HepG2 (cell line): ENCODE data around the gene OR51A7. TPM values are rescaled to one million over a fixed set of nuclear protein-coding genes. Genes with fewer than 3 reads are reported as not detected.

Experiments used
- ATAC-seq: fragments of 200-7000 bp; cut with Tn5 transposase; 3 replicates; pipeline ENCODE4 v1.9.1; 2020; ENCODE audit warnings: mild to moderate bottlenecking, moderate library complexity
- BruUV-seq: library from RNA; stranded (reverse); fragments of 400-500 nt; replicated peaks from 2 replicates; lab custom pipeline; 2021; lab: Mats Ljungman, UMichigan
- CTCF ChIA-PET: fragments of 300-600 bp; formaldehyde crosslinking; extraction: SDS; loops from one replicate; lab custom pipeline; 2021; ENCODE audit warnings: low total read pairs, inconsistent platforms, low intra/inter-chr PET ratio; lab: Yijun Ruan, JAX
- POLR2A ChIA-PET: fragments of 350-600 bp; sonication (Branson Sonifier 250); formaldehyde crosslinking; loops from one replicate; lab custom pipeline; 2020; ENCODE audit warnings: antibody characterized with exemption, inconsistent platforms; lab: Yijun Ruan, JAX
- DNase-seq: peaks from one replicate; pipeline ENCODE4 v3.0.0-alpha.2; 2015; ENCODE audit warnings: low spot score
- FAIRE-seq: peaks from 3 replicates; lab custom pipeline; 2011; peaks lifted over from hg19 to GRCh38; lab: Jason Lieb, UNC
- H2AFZ ChIP-seq: one replicate; pipeline ENCODE4 v1.6.1; 2011; ENCODE audit warnings: low read length, inconsistent platforms
- H3K27ac ChIP-seq: fragments of 300-600 bp; 3 replicates; pipeline ENCODE4 v1.8.0; 2011; ENCODE audit warnings: mixed run types, mild to moderate bottlenecking, mixed read lengths, low read length, inconsistent platforms; ENCODE audit not compliant: insufficient read depth; ENCODE audit errors: extremely low read length
- H3K27me3 ChIP-seq, 2 experiments: fragments of 200-600 bp in 1 of 2; 2 replicates in 1 of 2; 3 replicates in 1 of 2; pipeline versions ENCODE4 v1.6.0 to v1.8.0; 2011; ENCODE audit warnings: low read length in 2 of 2, mild to moderate bottlenecking in 2 of 2, moderate library complexity in 2 of 2, inconsistent platforms in 1 of 2; ENCODE audit not compliant: insufficient read depth in 2 of 2, control insufficient read depth in 1 of 2
- H3K36me3 ChIP-seq, 2 experiments: fragments of 200-600 bp in 1 of 2; replicated peaks in 1 of 2; 2 replicates in 1 of 2; 3 replicates in 1 of 2; pipeline versions ENCODE4 v1.5.1 to v1.8.0; 2011; ENCODE audit warnings: low read length in 2 of 2, inconsistent platforms in 1 of 2; ENCODE audit not compliant: insufficient read depth in 2 of 2, control insufficient read depth in 1 of 2
- H3K4me1 ChIP-seq: 2 replicates; pipeline ENCODE4 v1.5.1; 2012; ENCODE audit warnings: low read length, inconsistent platforms; ENCODE audit not compliant: insufficient read depth
- H3K4me2 ChIP-seq: 2 replicates; pipeline ENCODE4 v1.6.0; 2011; ENCODE audit warnings: low read depth, low read length, inconsistent platforms
- H3K4me3 ChIP-seq, 3 experiments: fragments of 200-600 bp in 1 of 3; sonication (generic), shearing (Covaris generic) in 1 of 3; replicated peaks in 1 of 3; 2 replicates each; pipeline ENCODE4 v1.5.1; 2011 to 2016; ENCODE audit warnings: low read length in 3 of 3, inconsistent platforms in 2 of 3, low read depth in 2 of 3, mild to moderate bottlenecking in 2 of 3, control low read depth in 1 of 3, mixed read lengths in 1 of 3; ENCODE audit not compliant: insufficient read depth in 1 of 3
- H3K79me2 ChIP-seq: one replicate; pipeline ENCODE4 v1.6.1; 2011; ENCODE audit warnings: low read length, inconsistent platforms; ENCODE audit not compliant: insufficient read depth
- H3K9ac ChIP-seq: 2 replicates; pipeline ENCODE4 v1.6.0; 2011; ENCODE audit warnings: mild to moderate bottlenecking, low read depth, low read length, inconsistent platforms; ENCODE audit not compliant: insufficient read depth
- H3K9me3 ChIP-seq: 2 replicates; pipeline ENCODE4 v1.5.1; 2012; ENCODE audit warnings: mild to moderate bottlenecking, low read length
- H4K20me1 ChIP-seq: 2 replicates; pipeline ENCODE4 v1.6.0; 2011; ENCODE audit warnings: inconsistent platforms, mild to moderate bottlenecking, low read length, moderate library complexity; ENCODE audit not compliant: insufficient read depth
- BRF2 ChIP-seq: sonication (generic); formaldehyde crosslinking; IDR thresholded peaks from 2 replicates; pipeline ENCODE4 v1.8.1; 2022; ENCODE audit warnings: mild to moderate bottlenecking, missing genetic modification reagents
- CCAR2 ChIP-seq: fragments of 200-400 bp; formaldehyde crosslinking; optimal IDR thresholded peaks from 2 replicates; pipeline ENCODE3; 2018; ENCODE audit warnings: low read depth, mild to moderate bottlenecking, low read length, moderate library complexity
- DRAP1 ChIP-seq: IDR thresholded peaks from 2 replicates; pipeline ENCODE4 v1.6.1; 2016; ENCODE audit warnings: missing genetic modification reagents, missing compliant biosample characterization
- EEA1 ChIP-seq: sonication (generic); formaldehyde crosslinking; IDR thresholded peaks from 2 replicates; pipeline ENCODE4 v1.5.1; 2020; ENCODE audit warnings: mild to moderate bottlenecking, missing genetic modification reagents, borderline replicate concordance
- GABPB1 ChIP-seq: IDR thresholded peaks from 2 replicates; pipeline ENCODE4 v1.6.1; 2016; ENCODE audit warnings: mild to moderate bottlenecking, missing genetic modification reagents, moderate library complexity, missing compliant biosample characterization
- ZNF234 ChIP-seq: sonication (generic); formaldehyde crosslinking; conservative IDR thresholded peaks from 2 replicates; pipeline ENCODE4 v1.5.1; 2020; ENCODE audit warnings: mild to moderate bottlenecking, missing genetic modification reagents
- ZNF318 ChIP-seq: sonication (generic); formaldehyde crosslinking; IDR thresholded peaks from 2 replicates; pipeline ENCODE4 v1.4.0; 2020; ENCODE audit warnings: mild to moderate bottlenecking, missing genetic modification reagents
- ZNF589 ChIP-seq: sonication (generic); formaldehyde crosslinking; conservative IDR thresholded peaks from 2 replicates; pipeline ENCODE4 v1.8.0; 2022; ENCODE audit warnings: mild to moderate bottlenecking, moderate library complexity, missing genetic modification reagents
- WGBS: methylation state at CpG from one replicate; pipeline ENCODE4 v1.1.6; 2017; ENCODE audit warnings: low lambda C conversion rate; 5-methylcytosine and 5-hydroxymethylcytosine counted together
- in situ Hi-C: cut with HindIII; loops from 2 replicates; pipeline ENCODE4 v1.10.0; 2017; ENCODE audit warnings: low pct_unique_long_range_greater_than_20kb; ENCODE audit not compliant: extremely low pct_ligation_motif_present
- intact Hi-C: fragments of 100-400 bp; cut with micrococcal nuclease; formaldehyde crosslinking; loops from one replicate; pipeline ENCODE4 v1.10.0; 2022; ENCODE audit not compliant: unreplicated experiment
- polyA plus RNA-seq, 8 experiments: library from polyadenylated mRNA; depleted of rRNA in 3 of 8; stranded (reverse) in 7 of 8; unstranded in 1 of 8; fragments of >200 nt; fragmentation: Illumina TruSeq in 4 of 8; extraction: Trizol in 4 of 8; gene quantifications; 2 replicates each; pipeline versions ENCODE4 v1.2.1 to v1.2.3, GENCODE V29; 2011 to 2016; ENCODE audit warnings: low read depth in 4 of 8, missing spikeins in 1 of 8, mixed read lengths in 1 of 8; ENCODE audit not compliant: insufficient read depth in 1 of 8
- total RNA-seq, 5 experiments: library from RNA; depleted of rRNA; stranded (reverse); fragments of >200 nt; fragmentation: Illumina TruSeq; extraction: Trizol; gene quantifications; 2 replicates each; pipeline ENCODE4 v1.2.3, GENCODE V29; 2016; ENCODE audit warnings: low read depth in 1 of 5
- TF ChIP-seq, protein P1 (sequence below): sonication (generic); formaldehyde crosslinking; IDR thresholded peaks from 2 replicates; pipeline ENCODE4 v1.5.0; 2020; ENCODE audit warnings: missing genetic modification reagents
- TF ChIP-seq, protein P2 (sequence below): sonication (generic); formaldehyde crosslinking; IDR thresholded peaks from 2 replicates; pipeline ENCODE4 v1.8.1; 2023; ENCODE audit warnings: missing genetic modification reagents, inconsistent platforms, borderline replicate concordance

OR51A7 gene
- total and polyA plus RNA-seq, 2 of the 13 experiments (the other 11 are each of a cell fraction or from before 2014, with no cell fraction given) = not detected

DNA sequence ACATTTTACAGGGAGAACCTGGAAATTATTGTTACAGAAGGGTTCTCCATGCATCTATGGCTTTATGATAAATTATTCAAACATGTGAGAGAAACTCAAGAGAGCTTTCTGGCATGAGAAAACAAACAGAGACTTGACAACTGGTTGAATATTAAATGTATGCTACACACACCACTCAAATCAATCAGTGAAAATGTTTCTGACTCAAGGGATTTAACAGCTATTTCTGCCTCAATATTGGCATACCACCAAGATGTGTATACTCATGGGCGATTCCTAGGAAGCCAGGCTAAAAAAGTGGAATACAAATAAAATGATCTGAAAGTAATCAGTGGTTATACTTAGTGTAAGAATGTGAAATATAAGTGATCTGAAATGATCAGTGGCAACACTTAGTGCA lies 37.7 kb upstream of the OR51A7 start:
- intact Hi-C loops (no loop called here), in situ Hi-C loops (no loop called here)
- Histone ChIP-seq H3K4me3 (no peak overlapping the region), H3K27me3 (no peaks in the 10 kb centered on the region), H4K20me1 (no peaks in the 10 kb centered on the region), H3K4me2 (no peak overlapping the region), H3K79me2 (no peaks in the 10 kb centered on the region), H3K36me3 (no peaks in the 10 kb centered on the region), H2AFZ (no peak overlapping the region), H3K9me3 (no peaks in the 10 kb centered on the region), H3K27ac (no peak overlapping the region), H3K9ac (no peak overlapping the region), H3K4me1 (no peaks in the 10 kb centered on the region)
- DNase-seq (no peak), ATAC-seq (no peak), FAIRE-seq (no peak)
- CTCF ChIA-PET = no interaction called here
- POLR2A ChIA-PET = no interaction called here
- no TSS peak for BruUV-seq
- no peak for TF ChIP-seq ZNF318 (CRISPR knock-in tag)
- TF ChIP-seq, protein P1, sequence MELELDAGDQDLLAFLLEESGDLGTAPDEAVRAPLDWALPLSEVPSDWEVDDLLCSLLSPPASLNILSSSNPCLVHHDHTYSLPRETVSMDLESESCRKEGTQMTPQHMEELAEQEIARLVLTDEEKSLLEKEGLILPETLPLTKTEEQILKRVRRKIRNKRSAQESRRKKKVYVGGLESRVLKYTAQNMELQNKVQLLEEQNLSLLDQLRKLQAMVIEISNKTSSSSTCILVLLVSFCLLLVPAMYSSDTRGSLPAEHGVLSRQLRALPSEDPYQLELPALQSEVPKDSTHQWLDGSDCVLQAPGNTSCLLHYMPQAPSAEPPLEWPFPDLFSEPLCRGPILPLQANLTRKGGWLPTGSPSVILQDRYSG (CRISPR knock-in tag) = no peak
- no peak for TF ChIP-seq DRAP1 (CRISPR knock-in tag)
- no peak for TF ChIP-seq ZNF234 (CRISPR knock-in tag)
- TF ChIP-seq CCAR2 = no peak
- no peak for TF ChIP-seq GABPB1 (CRISPR knock-in tag)
- TF ChIP-seq, protein P2, sequence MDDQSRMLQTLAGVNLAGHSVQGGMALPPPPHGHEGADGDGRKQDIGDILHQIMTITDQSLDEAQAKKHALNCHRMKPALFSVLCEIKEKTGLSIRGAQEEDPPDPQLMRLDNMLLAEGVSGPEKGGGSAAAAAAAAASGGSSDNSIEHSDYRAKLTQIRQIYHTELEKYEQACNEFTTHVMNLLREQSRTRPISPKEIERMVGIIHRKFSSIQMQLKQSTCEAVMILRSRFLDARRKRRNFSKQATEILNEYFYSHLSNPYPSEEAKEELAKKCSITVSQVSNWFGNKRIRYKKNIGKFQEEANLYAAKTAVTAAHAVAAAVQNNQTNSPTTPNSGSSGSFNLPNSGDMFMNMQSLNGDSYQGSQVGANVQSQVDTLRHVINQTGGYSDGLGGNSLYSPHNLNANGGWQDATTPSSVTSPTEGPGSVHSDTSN (CRISPR knock-in tag) = no peak
- no peak for TF ChIP-seq EEA1 (CRISPR knock-in tag)
- TF ChIP-seq BRF2 (CRISPR knock-in tag) = no peak
- no peak for TF ChIP-seq ZNF589 (CRISPR knock-in tag)
- WGBS = 0% methylated on average over 1 of the region's 1 CpG
